ENCODE measurements around the gene SLC18A3. TPM values are rescaled to one million over a fixed set of nuclear protein-coding genes. Genes with fewer than 3 reads are reported as not detected.

The SLC18A3 gene
- total and polyA plus RNA-seq, 7 experiments from 2014 or later: not detected

- no peak for DNase-seq
- intact Hi-C loops (cut with micrococcal nuclease): no loop called here
- CTCF ChIA-PET: no interaction called here
- peaks cover 0 to 5% (median 0%) of the 10 kb centered on the region in 11 donors for H3K9me3 Mint-ChIP-seq
- POLR2A ChIA-PET: no interaction called here
- ATAC-seq: no peak
- H3K27me3 Mint-ChIP-seq: peaks cover 3 to 38% (median 22%) of the 10 kb centered on the region in 5 donors
- H3K36me3 Mint-ChIP-seq: no peaks in the 10 kb centered on the region
- Histone ChIP-seq H3K4me1 (ENCODE audit: control insufficient read depth in 2 of 2, insufficient read depth in 2 of 2, low read length in 2 of 2) (no peaks in the 10 kb centered on the region), H3K4me3 (ENCODE audit: low read length) (no peak overlapping the region), H3K27ac (ENCODE audit: low read depth, low read length) (no peak overlapping the region), H3K36me3 (ENCODE audit: control insufficient read depth in 2 of 3, insufficient read depth in 3 of 3, low read length in 3 of 3) (no peaks in the 10 kb centered on the region), H3K27me3 (ENCODE audit: control insufficient read depth in 2 of 2, insufficient read depth in 2 of 2, low read length in 2 of 2) (no peaks in the 10 kb centered on the region), H3K9me3 (ENCODE audit: control insufficient read depth in 2 of 3, low read length in 3 of 3) (no peaks in the 10 kb centered on the region)
- no peak overlapping the region for H3K27ac Mint-ChIP-seq
- no peak overlapping the region for H3K4me3 Mint-ChIP-seq
- H3K4me1 Mint-ChIP-seq: no peaks in the 10 kb centered on the region
Observed at GRCh38 chr10:49622426-49623425, 12.6 kb downstream of the SLC18A3 start.

DNA sequence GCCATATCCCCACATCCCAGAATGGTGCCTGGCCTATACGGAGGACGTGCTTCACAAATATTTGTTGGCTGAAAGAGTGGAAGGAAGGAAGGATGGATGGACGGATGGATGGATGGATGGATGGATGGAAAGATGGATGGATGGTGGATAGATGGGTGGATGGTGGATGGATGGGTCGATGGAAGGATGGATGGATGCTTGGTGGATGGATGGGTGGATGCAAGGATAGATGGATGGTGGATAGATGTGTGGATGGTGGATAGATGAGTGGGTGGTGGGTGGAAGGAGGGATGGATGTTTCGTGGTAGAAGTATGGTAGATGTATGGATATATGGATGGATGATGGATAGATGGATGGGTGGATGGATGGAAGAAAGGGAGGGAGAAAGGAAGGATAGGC is 14.5 kb downstream of the SLC18A3 start:
- Mint-ChIP-seq H3K27ac (no peak overlapping the region), H3K36me3 (no peaks in the 10 kb centered on the region), H3K4me1 (no peaks in the 10 kb centered on the region), H3K9me3 (peaks cover 0 to 5% (median 0%) of the 10 kb centered on the region in 11 donors), H3K27me3 (peaks cover 0 to 25% (median 10%) of the 10 kb centered on the region in 5 donors), H3K4me3 (no peak overlapping the region)
- Histone ChIP-seq H3K4me1 (ENCODE audit: control insufficient read depth in 2 of 2, insufficient read depth in 2 of 2, low read length in 2 of 2) (no peaks in the 10 kb centered on the region), H3K9me3 (ENCODE audit: control insufficient read depth in 2 of 3, low read length in 3 of 3) (no peaks in the 10 kb centered on the region), H3K27me3 (ENCODE audit: control insufficient read depth in 2 of 2, insufficient read depth in 2 of 2, low read length in 2 of 2) (no peaks in the 10 kb centered on the region), H3K36me3 (ENCODE audit: control insufficient read depth in 2 of 3, insufficient read depth in 3 of 3, low read length in 3 of 3) (no peaks in the 10 kb centered on the region), H3K27ac (ENCODE audit: low read depth, low read length) (no peak overlapping the region), H3K4me3 (ENCODE audit: low read length) (no peak overlapping the region)
- intact Hi-C loops (cut with micrococcal nuclease): no loop called here
- ATAC-seq (no peak), DNase-seq (no peak)
- ChIA-PET POLR2A (no interaction called here), CTCF (no interaction called here)

DNA sequence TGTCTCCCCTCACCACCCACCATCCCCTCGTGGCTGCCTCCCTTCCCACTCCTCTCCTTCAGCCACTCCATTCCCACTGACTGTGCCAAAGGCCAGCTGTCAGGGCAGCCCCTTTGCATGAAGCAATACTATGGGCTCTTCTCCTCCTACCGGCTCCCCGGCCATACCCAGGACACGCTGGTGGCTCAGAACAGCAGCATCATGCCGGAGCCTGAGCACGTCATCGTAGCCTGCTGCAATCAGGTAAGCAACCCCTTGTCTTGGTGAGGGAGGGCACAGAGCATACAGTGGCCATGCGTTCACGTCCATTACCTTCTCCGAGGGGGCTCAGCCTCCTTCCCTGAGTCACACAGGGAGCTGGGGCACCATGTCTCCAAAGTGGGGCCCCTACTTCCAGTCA is 15.3 kb downstream of the SLC18A3 start:
- CTCF ChIA-PET: no interaction called here
- H3K27ac Mint-ChIP-seq: no peak overlapping the region
- POLR2A ChIA-PET: no interaction called here
- no peaks in the 10 kb centered on the region for H3K4me1 Mint-ChIP-seq
- peaks cover 0 to 5% (median 0%) of the 10 kb centered on the region in 11 donors for H3K9me3 Mint-ChIP-seq
- Histone ChIP-seq H3K4me3 (ENCODE audit: low read length) (no peak overlapping the region), H3K9me3 (ENCODE audit: control insufficient read depth in 2 of 3, low read length in 3 of 3) (no peaks in the 10 kb centered on the region), H3K27me3 (ENCODE audit: control insufficient read depth in 2 of 2, insufficient read depth in 2 of 2, low read length in 2 of 2) (no peaks in the 10 kb centered on the region), H3K27ac (ENCODE audit: low read depth, low read length) (no peak overlapping the region), H3K36me3 (ENCODE audit: control insufficient read depth in 2 of 3, insufficient read depth in 3 of 3, low read length in 3 of 3) (no peaks in the 10 kb centered on the region), H3K4me1 (ENCODE audit: control insufficient read depth in 2 of 2, insufficient read depth in 2 of 2, low read length in 2 of 2) (no peaks in the 10 kb centered on the region)
- H3K4me3 Mint-ChIP-seq: no peak overlapping the region
- H3K27me3 Mint-ChIP-seq: peaks cover 0 to 18% (median 8%) of the 10 kb centered on the region in 5 donors
- intact Hi-C loops (cut with micrococcal nuclease): no loop called here
- no peaks in the 10 kb centered on the region for H3K36me3 Mint-ChIP-seq
- ATAC-seq (no peak), DNase-seq (no peak)

DNA sequence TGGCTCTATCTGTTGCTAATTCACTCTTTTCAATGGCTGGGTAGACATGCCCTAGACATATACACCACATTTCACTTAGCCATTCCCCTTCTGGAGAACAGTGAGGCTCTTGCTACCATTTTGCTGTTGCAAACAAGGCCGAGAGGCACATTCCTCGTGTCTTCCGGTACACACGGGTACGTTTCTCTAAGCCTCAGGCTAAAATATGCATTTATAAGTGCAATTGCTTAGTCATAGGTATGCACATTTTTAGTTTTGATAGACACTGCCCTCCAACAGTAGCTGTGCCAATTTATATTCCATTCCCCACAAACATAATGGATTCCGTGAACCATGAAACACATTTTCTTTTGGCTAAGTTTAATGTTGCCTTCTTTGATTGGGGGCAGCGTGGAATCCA is 16.9 kb downstream of the SLC18A3 start:
- intact Hi-C loops (cut with micrococcal nuclease): no loop called here
- no peaks in the 10 kb centered on the region for H3K4me1 ChIP-seq (ENCODE audit: control insufficient read depth in 2 of 2, insufficient read depth in 2 of 2, low read length in 2 of 2)
- ATAC-seq: no peak
- no peaks in the 10 kb centered on the region for H3K9me3 ChIP-seq (ENCODE audit: control insufficient read depth in 2 of 3, low read length in 3 of 3)
- no peak for DNase-seq
- no peak overlapping the region for H3K27ac ChIP-seq (ENCODE audit: low read depth, low read length)
- Mint-ChIP-seq H3K36me3 (no peaks in the 10 kb centered on the region), H3K4me1 (no peaks in the 10 kb centered on the region), H3K9me3 (peaks cover 0 to 5% (median 0%) of the 10 kb centered on the region in 11 donors), H3K4me3 (no peak overlapping the region), H3K27me3 (peaks cover 0 to 14% (median 8%) of the 10 kb centered on the region in 5 donors), H3K27ac (no peak overlapping the region)
- no peak overlapping the region for H3K4me3 ChIP-seq (ENCODE audit: low read length)
- no peaks in the 10 kb centered on the region for H3K36me3 ChIP-seq (ENCODE audit: control insufficient read depth in 2 of 3, insufficient read depth in 3 of 3, low read length in 3 of 3)
- H3K27me3 ChIP-seq (ENCODE audit: control insufficient read depth in 2 of 2, insufficient read depth in 2 of 2, low read length in 2 of 2): no peaks in the 10 kb centered on the region
- ChIA-PET POLR2A (no interaction called here), CTCF (no interaction called here)

GRCh38 chr10:49627644-49628247 is 17.6 kb downstream of the SLC18A3 start:
- ATAC-seq: no peak
- ChIA-PET CTCF (interaction anchor here (0.6 kb wide), 1 partner anchor 32 kb away, joined by 3 read pairs; no protein-coding TSS in a partner anchor), POLR2A (no interaction called here)
- intact Hi-C loops (cut with micrococcal nuclease): no loop called here
- Mint-ChIP-seq H3K27ac (no peak overlapping the region), H3K9me3 (peaks cover 0 to 5% (median 0%) of the 10 kb centered on the region in 11 donors), H3K4me1 (no peaks in the 10 kb centered on the region), H3K36me3 (no peaks in the 10 kb centered on the region), H3K4me3 (no peak overlapping the region), H3K27me3 (peaks cover 0 to 14% (median 6%) of the 10 kb centered on the region in 5 donors)
- Histone ChIP-seq H3K27ac (ENCODE audit: low read depth, low read length) (no peak overlapping the region), H3K36me3 (ENCODE audit: control insufficient read depth in 2 of 3, insufficient read depth in 3 of 3, low read length in 3 of 3) (no peaks in the 10 kb centered on the region), H3K4me1 (ENCODE audit: control insufficient read depth in 2 of 2, insufficient read depth in 2 of 2, low read length in 2 of 2) (no peaks in the 10 kb centered on the region), H3K9me3 (ENCODE audit: control insufficient read depth in 2 of 3, low read length in 3 of 3) (no peaks in the 10 kb centered on the region), H3K27me3 (ENCODE audit: control insufficient read depth in 2 of 2, insufficient read depth in 2 of 2, low read length in 2 of 2) (no peaks in the 10 kb centered on the region), H3K4me3 (ENCODE audit: low read length) (no peak overlapping the region)
- DNase-seq: no peak

DNA sequence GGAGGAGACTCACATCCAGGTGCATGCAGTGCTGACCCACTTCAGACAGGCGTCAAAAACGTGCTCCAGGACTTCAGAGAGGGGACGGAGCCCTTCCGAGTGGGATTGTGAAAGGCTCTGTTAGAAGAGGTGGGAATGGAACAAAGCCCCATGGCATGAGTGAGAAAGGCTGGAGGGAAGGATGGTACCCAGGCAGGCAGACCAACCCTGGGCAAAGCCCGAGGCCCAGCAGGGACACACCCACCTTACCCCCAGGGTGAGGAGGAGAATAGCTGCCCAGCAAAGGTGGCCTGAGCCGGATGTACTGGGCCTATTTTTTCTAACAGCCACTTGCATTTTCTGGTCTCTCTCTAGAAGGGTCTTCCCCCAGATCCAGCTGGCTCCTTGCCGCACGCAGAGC is 18.5 kb downstream of the SLC18A3 start:
- DNase-seq (no peak), ATAC-seq (no peak)
- H3K9me3 Mint-ChIP-seq: peaks cover 0 to 5% (median 0%) of the 10 kb centered on the region in 11 donors
- no peak overlapping the region for H3K27ac Mint-ChIP-seq
- Histone ChIP-seq H3K36me3 (ENCODE audit: control insufficient read depth in 2 of 3, insufficient read depth in 3 of 3, low read length in 3 of 3) (no peaks in the 10 kb centered on the region), H3K4me3 (ENCODE audit: low read length) (no peak overlapping the region), H3K27me3 (ENCODE audit: control insufficient read depth in 2 of 2, insufficient read depth in 2 of 2, low read length in 2 of 2) (no peaks in the 10 kb centered on the region), H3K27ac (ENCODE audit: low read depth, low read length) (no peak overlapping the region), H3K4me1 (ENCODE audit: control insufficient read depth in 2 of 2, insufficient read depth in 2 of 2, low read length in 2 of 2) (no peaks in the 10 kb centered on the region), H3K9me3 (ENCODE audit: control insufficient read depth in 2 of 3, low read length in 3 of 3) (no peaks in the 10 kb centered on the region)
- H3K36me3 Mint-ChIP-seq: no peaks in the 10 kb centered on the region
- ChIA-PET CTCF (no interaction called here), POLR2A (no interaction called here)
- H3K27me3 Mint-ChIP-seq: peaks cover 0 to 12% (median 6%) of the 10 kb centered on the region in 5 donors
- no peak overlapping the region for H3K4me3 Mint-ChIP-seq
- intact Hi-C loops (cut with micrococcal nuclease): no loop called here
- no peaks in the 10 kb centered on the region for H3K4me1 Mint-ChIP-seq

Data from naive thymus-derived CD4-positive, alpha-beta T cell (primary cell).